Endodermal cell (in vitro differentiated cells): Measurements from ENCODE around the gene AGTPBP1. TPM values are rescaled to one million over a fixed set of nuclear protein-coding genes. Genes with fewer than 3 reads are reported as not detected.
A peak's percentile ranks its signal among the peaks of the same experiment; 100 is the strongest.

Experiments
- DNase-seq: peaks from one replicate; pipeline ENCODE4 v3.0.0-alpha.2; 2017
- H3K27ac ChIP-seq: 2 replicates; pipeline ENCODE4 v1.5.1; 2013; ENCODE audit warnings: mild to moderate bottlenecking, low read depth, low read length, moderate library complexity
- H3K27me3 ChIP-seq: 2 replicates; pipeline ENCODE4 v1.6.1; 2013; ENCODE audit warnings: mild to moderate bottlenecking, low read length, moderate library complexity; ENCODE audit not compliant: insufficient read depth, control insufficient read depth, poor library complexity, severe bottlenecking
- H3K36me3 ChIP-seq: 2 replicates; pipeline ENCODE4 v1.7.0; 2013; ENCODE audit warnings: mild to moderate bottlenecking, low read length, moderate library complexity; ENCODE audit not compliant: control insufficient read depth, insufficient read depth
- H3K4me1 ChIP-seq: one replicate; pipeline ENCODE4 v1.7.0; 2013; ENCODE audit warnings: low read length; ENCODE audit not compliant: control insufficient read depth, insufficient read depth
- H3K4me3 ChIP-seq: 2 replicates; pipeline ENCODE4 v1.5.1; 2013; ENCODE audit warnings: mild to moderate bottlenecking, low read length, moderate library complexity
- H3K9ac ChIP-seq: 2 replicates; pipeline ENCODE4 v1.6.1; 2013; ENCODE audit warnings: mild to moderate bottlenecking, low read length, moderate library complexity; ENCODE audit not compliant: poor library complexity, severe bottlenecking; ENCODE audit errors: extremely low read depth
- H3K9me3 ChIP-seq: 2 replicates; pipeline ENCODE4 v1.6.1; 2013; ENCODE audit warnings: mild to moderate bottlenecking, low read length, moderate library complexity; ENCODE audit not compliant: control insufficient read depth
- H3K27ac Mint-ChIP-seq: 2 replicates; pipeline ENCODE4 v1.8.0; 2020; ENCODE audit warnings: mixed read lengths
- H3K27me3 Mint-ChIP-seq: 2 replicates; pipeline ENCODE4 v1.8.0; 2021; ENCODE audit warnings: mild to moderate bottlenecking, mixed read lengths; ENCODE audit not compliant: insufficient read depth
- H3K36me3 Mint-ChIP-seq: 2 replicates; pipeline ENCODE4 v1.8.0; 2020; ENCODE audit warnings: low read depth, mixed read lengths
- H3K4me1 Mint-ChIP-seq: 2 replicates; pipeline ENCODE4 v1.8.0; 2020; ENCODE audit warnings: mixed read lengths
- H3K4me3 Mint-ChIP-seq: 2 replicates; pipeline ENCODE4 v1.8.0; 2020; ENCODE audit warnings: mild to moderate bottlenecking, moderate library complexity, mixed read lengths
- H3K9me3 Mint-ChIP-seq: 2 replicates; pipeline ENCODE4 v1.8.0; 2020; ENCODE audit warnings: mild to moderate bottlenecking, mixed read lengths
- CTCF ChIP-seq: fragments of 200-600 bp; sonication (generic); conservative IDR thresholded peaks from 2 replicates; pipeline ENCODE4 v1.5.0; 2021; ENCODE audit warnings: antibody characterized with exemption, mild to moderate bottlenecking
- WGBS, 2 experiments: methylation state at CpG; one replicate each; pipeline versions ENCODE4 v1.1.5 to v1.1.7; 2013; ENCODE audit warnings: missing lambda C conversion rate in 2 of 2, mixed read lengths in 1 of 2; ENCODE audit not compliant: insufficient coverage in 1 of 2, insufficient read length in 1 of 2; 5-methylcytosine and 5-hydroxymethylcytosine counted together
- total RNA-seq, 2 donors: library from RNA; stranded (reverse); fragmentation: NEBNext Ultra II Directional in 1 of 2; extraction: Animal tissue kit (Norgen Biotek cat#: 25700) in 1 of 2; gene quantifications; 2 replicates in 1 of 2; 3 replicates in 1 of 2; pipeline ENCODE4 v1.2.1, GENCODE V29; 2021

AGTPBP1 gene
- total RNA-seq, 2 donors from 2014 or later: 45.7 to 54.9 TPM

GRCh38 chr9:85510830-85511504 is 230.8 kb downstream of the AGTPBP1 start:
- 95 to 96% methylated on average over 5 to 6 of the region's 6 CpGs for WGBS, 2 experiments
- no peaks in the 10 kb centered on the region for H3K9me3 Mint-ChIP-seq
- H3K4me3 Mint-ChIP-seq: no peak overlapping the region
- no peak for TF ChIP-seq CTCF
- H3K36me3 ChIP-seq: no peaks in the 10 kb centered on the region
- no peaks in the 10 kb centered on the region for H3K4me1 ChIP-seq
- H3K36me3 Mint-ChIP-seq: no peaks in the 10 kb centered on the region
- no peak for DNase-seq
- H3K9ac ChIP-seq: no peak overlapping the region
- H3K4me3 ChIP-seq: no peak overlapping the region
- H3K27me3 Mint-ChIP-seq: no peaks in the 10 kb centered on the region
- peaks cover 4% of the 10 kb centered on the region for H3K4me1 Mint-ChIP-seq
- no peak overlapping the region for H3K27ac Mint-ChIP-seq
- H3K27ac ChIP-seq: no peak overlapping the region
- H3K9me3 ChIP-seq: no peaks in the 10 kb centered on the region
- H3K27me3 ChIP-seq: no peaks in the 10 kb centered on the region

- no peaks in the 10 kb centered on the region for H3K27me3 ChIP-seq
- Mint-ChIP-seq H3K27ac (no peak overlapping the region), H3K27me3 (peaks cover 2% of the 10 kb centered on the region), H3K4me1 (peaks cover 4% of the 10 kb centered on the region), H3K4me3 (no peak overlapping the region), H3K36me3 (no peaks in the 10 kb centered on the region), H3K9me3 (no peaks in the 10 kb centered on the region)
- no peak overlapping the region for H3K27ac ChIP-seq
- DNase-seq: peak; percentile 65
- H3K36me3 ChIP-seq: no peaks in the 10 kb centered on the region
- no peak overlapping the region for H3K9ac ChIP-seq
- peak; percentile 73 for TF ChIP-seq CTCF
- no peaks in the 10 kb centered on the region for H3K4me1 ChIP-seq
- H3K9me3 ChIP-seq: no peaks in the 10 kb centered on the region
- H3K4me3 ChIP-seq: no peak overlapping the region
- WGBS, 2 experiments: 63 to 84% methylated on average over 1 to 4 of the region's 4 CpGs
Measured at GRCh38 chr9:85508616-85509015, 233.1 kb downstream of the AGTPBP1 start.

GRCh38 chr9:85505612-85506011 is 236.1 kb downstream of the AGTPBP1 start:
- no peak for DNase-seq
- no peak overlapping the region for H3K4me3 Mint-ChIP-seq
- no peak overlapping the region for H3K27ac Mint-ChIP-seq
- peaks cover 2% of the 10 kb centered on the region for H3K27me3 Mint-ChIP-seq
- 95% methylated on average over 7 of the region's 7 CpGs for WGBS, 2 experiments
- no peak overlapping the region for H3K4me3 ChIP-seq
- H3K36me3 ChIP-seq: no peaks in the 10 kb centered on the region
- no peaks in the 10 kb centered on the region for H3K9me3 ChIP-seq
- no peaks in the 10 kb centered on the region for H3K4me1 ChIP-seq
- TF ChIP-seq CTCF: no peak
- H3K4me1 Mint-ChIP-seq: peaks cover 4% of the 10 kb centered on the region
- H3K36me3 Mint-ChIP-seq: no peaks in the 10 kb centered on the region
- no peak overlapping the region for H3K9ac ChIP-seq
- H3K27me3 ChIP-seq: no peaks in the 10 kb centered on the region
- H3K27ac ChIP-seq: no peak overlapping the region
- H3K9me3 Mint-ChIP-seq: no peaks in the 10 kb centered on the region
